Osteocyte (in vitro differentiated cells): ENCODE measurements around the gene KRT36. TPM values are rescaled to one million over a fixed set of nuclear protein-coding genes. Genes with fewer than 3 reads are reported as not detected.

Experiments used
- DNase-seq: peaks from one replicate; pipeline ENCODE4 v3.0.0; 2021; ENCODE audit warnings: mixed read lengths; ENCODE audit not compliant: unreplicated experiment; ENCODE audit errors: extremely low spot score
- H3K27ac Mint-ChIP-seq: one replicate; pipeline ENCODE4 v1.8.0; 2021; ENCODE audit warnings: mild to moderate bottlenecking, mixed read lengths; ENCODE audit not compliant: unreplicated experiment
- H3K27me3 Mint-ChIP-seq: one replicate; pipeline ENCODE4 v1.8.0; 2021; ENCODE audit warnings: mixed read lengths; ENCODE audit not compliant: unreplicated experiment
- H3K36me3 Mint-ChIP-seq: one replicate; pipeline ENCODE4 v1.8.0; 2021; ENCODE audit warnings: mixed read lengths; ENCODE audit not compliant: unreplicated experiment
- H3K4me1 Mint-ChIP-seq: one replicate; pipeline ENCODE4 v1.8.0; 2021; ENCODE audit warnings: mixed read lengths; ENCODE audit not compliant: unreplicated experiment
- H3K4me3 Mint-ChIP-seq: one replicate; pipeline ENCODE4 v1.8.0; 2021; ENCODE audit warnings: mild to moderate bottlenecking, moderate library complexity, mixed read lengths; ENCODE audit not compliant: unreplicated experiment
- H3K9me3 Mint-ChIP-seq: one replicate; pipeline ENCODE4 v1.8.0; 2021; ENCODE audit warnings: mixed read lengths; ENCODE audit not compliant: unreplicated experiment
- CTCF ChIP-seq: fragments of 200-600 bp; sonication (generic); IDR thresholded peaks from 2 replicates; pipeline ENCODE4 v1.5.0; 2021; ENCODE audit warnings: antibody characterized with exemption, mild to moderate bottlenecking, moderate library complexity
- total RNA-seq: library from RNA; stranded (reverse); gene quantifications from 2 replicates; pipeline ENCODE4 v1.2.1, GENCODE V29; 2021

KRT36 gene
- total RNA-seq, 1 donor from 2014 or later = not detected

- Mint-ChIP-seq H3K9me3 (no peaks in the 10 kb centered on the region), H3K4me3 (no peak overlapping the region), H3K27me3 (peaks cover 8% of the 10 kb centered on the region), H3K27ac (no peak overlapping the region), H3K36me3 (no peaks in the 10 kb centered on the region), H3K4me1 (peaks cover 7% of the 10 kb centered on the region)
- no peak for TF ChIP-seq CTCF
- DNase-seq = no peak
Measured at GRCh38 chr17:41536741-41537613, 47.3 kb upstream of the KRT36 start.

GRCh38 chr17:41535764-41536481 lies 46.2 kb upstream of the KRT36 start:
- Mint-ChIP-seq H3K36me3 (no peaks in the 10 kb centered on the region), H3K27me3 (peaks cover 10% of the 10 kb centered on the region), H3K9me3 (no peaks in the 10 kb centered on the region), H3K4me1 (peaks cover 7% of the 10 kb centered on the region), H3K4me3 (no peak overlapping the region), H3K27ac (no peak overlapping the region)
- no peak for DNase-seq
- no peak for TF ChIP-seq CTCF

GRCh38 chr17:41534899-41535546 lies 45.3 kb upstream of the KRT36 start:
- no peak for TF ChIP-seq CTCF
- no peaks in the 10 kb centered on the region for H3K9me3 Mint-ChIP-seq
- H3K4me1 Mint-ChIP-seq = peaks cover 7% of the 10 kb centered on the region
- no peak for DNase-seq
- H3K27ac Mint-ChIP-seq = no peak overlapping the region
- H3K27me3 Mint-ChIP-seq = peaks cover 10% of the 10 kb centered on the region
- no peaks in the 10 kb centered on the region for H3K36me3 Mint-ChIP-seq
- H3K4me3 Mint-ChIP-seq = no peak overlapping the region

- Mint-ChIP-seq H3K27me3 (peaks cover 20% of the 10 kb centered on the region), H3K4me1 (peaks cover 3% of the 10 kb centered on the region)
Measured at GRCh38 chr17:41533613-41534012, 43.9 kb upstream of the KRT36 start.

More at GRCh38 chr17:41533613-41534012, 43.9 kb upstream of the KRT36 start:
- no peak for DNase-seq
- no peaks in the 10 kb centered on the region for H3K36me3 Mint-ChIP-seq
- H3K9me3 Mint-ChIP-seq = no peaks in the 10 kb centered on the region
- no peak for TF ChIP-seq CTCF
- H3K4me3 Mint-ChIP-seq = no peak overlapping the region
- H3K27ac Mint-ChIP-seq = no peak overlapping the region
